HepG2 (cell line): ENCODE data around the gene CLEC16A. TPM values are rescaled to one million over a fixed set of nuclear protein-coding genes. Genes with fewer than 3 reads are reported as not detected.
A peak's percentile ranks its signal among the peaks of the same experiment; 100 is the strongest.

ENCODE experiments used
- HNF1B ChIP-seq: sonication (generic); formaldehyde crosslinking; IDR thresholded peaks from 2 replicates; pipeline ENCODE4 v1.5.1; 2020; ENCODE audit warnings: mild to moderate bottlenecking, moderate library complexity, missing genetic modification reagents
- KDM1A ChIP-seq: IDR thresholded peaks from 2 replicates; pipeline ENCODE4 v1.6.1; 2016; ENCODE audit warnings: missing compliant biosample characterization
- RBAK ChIP-seq: sonication (generic); formaldehyde crosslinking; IDR thresholded peaks from 2 replicates; pipeline ENCODE4 v1.5.1; 2020; ENCODE audit warnings: mild to moderate bottlenecking, missing genetic modification reagents
- ZMYM3 ChIP-seq: sonication (generic); formaldehyde crosslinking; IDR thresholded peaks from 2 replicates; pipeline ENCODE4 v1.5.1; 2020; ENCODE audit warnings: mild to moderate bottlenecking, missing genetic modification reagents
- ZNF33A ChIP-seq: sonication (generic); formaldehyde crosslinking; IDR thresholded peaks from 2 replicates; pipeline ENCODE4 v1.5.1; 2020; ENCODE audit warnings: missing genetic modification reagents, mild to moderate bottlenecking, moderate library complexity, borderline replicate concordance
- ZNF609 ChIP-seq: sonication (generic); formaldehyde crosslinking; IDR thresholded peaks from 2 replicates; pipeline ENCODE4 v1.4.0; 2020; ENCODE audit warnings: mild to moderate bottlenecking, missing genetic modification reagents, borderline replicate concordance
- ZNF691 ChIP-seq: sonication (generic); formaldehyde crosslinking; IDR thresholded peaks from 2 replicates; pipeline ENCODE4 v1.4.0; 2020; ENCODE audit warnings: missing genetic modification reagents, low read depth, mild to moderate bottlenecking, borderline replicate concordance
- polyA plus RNA-seq, 8 experiments: library from polyadenylated mRNA; depleted of rRNA in 3 of 8; stranded (reverse) in 7 of 8; unstranded in 1 of 8; fragments of >200 nt; fragmentation: Illumina TruSeq in 4 of 8; extraction: Trizol in 4 of 8; gene quantifications; 2 replicates each; pipeline versions ENCODE4 v1.2.1 to v1.2.3, GENCODE V29; 2011 to 2016; ENCODE audit warnings: low read depth in 4 of 8, missing spikeins in 1 of 8, mixed read lengths in 1 of 8; ENCODE audit not compliant: insufficient read depth in 1 of 8
- total RNA-seq, 5 experiments: library from RNA; depleted of rRNA; stranded (reverse); fragments of >200 nt; fragmentation: Illumina TruSeq; extraction: Trizol; gene quantifications; 2 replicates each; pipeline ENCODE4 v1.2.3, GENCODE V29; 2016; ENCODE audit warnings: low read depth in 1 of 5

Gene CLEC16A
- total and polyA plus RNA-seq, 2 of the 13 experiments (the other 11 are each of a cell fraction or from before 2014, with no cell fraction given): 8.5 to 10.3 TPM

GRCh38 chr16:11205065-11205699 lies 260.8 kb downstream of the CLEC16A start (continued):
- TF ChIP-seq ZNF609: 0 out of 2 replicates have a peak, but pooled peaks have one; percentile 11
- TF ChIP-seq HNF1B (CRISPR knock-in tag): 0 out of 2 replicates have a peak, but pooled peaks have one; percentile 17
- peak; percentile 55 for TF ChIP-seq ZMYM3
- TF ChIP-seq KDM1A: peak; percentile 95
- no peak for TF ChIP-seq ZNF33A
- TF ChIP-seq ZNF691: peak; percentile 27; the same call in 1 of the 2 replicates
- no peak for TF ChIP-seq RBAK (CRISPR knock-in tag)
